ENCODE measurements around the gene IGFBP6.

DNA sequence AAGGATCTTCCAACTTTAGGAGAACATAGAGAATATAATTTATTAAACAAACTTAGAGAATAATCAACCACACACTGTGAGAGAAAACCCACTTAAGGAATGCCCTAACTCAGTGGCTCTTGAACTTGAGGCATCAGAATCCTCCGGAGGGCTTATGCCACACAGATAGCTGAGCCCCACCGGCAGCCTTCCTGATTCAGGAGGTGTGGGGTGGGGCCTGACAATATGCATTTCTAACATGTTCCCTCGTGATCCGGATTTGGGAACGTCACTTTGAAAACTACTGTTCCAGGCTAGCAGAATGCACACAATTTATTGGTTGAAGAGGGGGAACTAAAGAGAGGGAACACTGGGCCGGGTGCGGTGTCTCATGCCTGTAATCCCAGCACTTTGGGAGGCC lies 3.8 kb downstream of the IGFBP6 start:
- TF ChIP-seq, protein P1, sequence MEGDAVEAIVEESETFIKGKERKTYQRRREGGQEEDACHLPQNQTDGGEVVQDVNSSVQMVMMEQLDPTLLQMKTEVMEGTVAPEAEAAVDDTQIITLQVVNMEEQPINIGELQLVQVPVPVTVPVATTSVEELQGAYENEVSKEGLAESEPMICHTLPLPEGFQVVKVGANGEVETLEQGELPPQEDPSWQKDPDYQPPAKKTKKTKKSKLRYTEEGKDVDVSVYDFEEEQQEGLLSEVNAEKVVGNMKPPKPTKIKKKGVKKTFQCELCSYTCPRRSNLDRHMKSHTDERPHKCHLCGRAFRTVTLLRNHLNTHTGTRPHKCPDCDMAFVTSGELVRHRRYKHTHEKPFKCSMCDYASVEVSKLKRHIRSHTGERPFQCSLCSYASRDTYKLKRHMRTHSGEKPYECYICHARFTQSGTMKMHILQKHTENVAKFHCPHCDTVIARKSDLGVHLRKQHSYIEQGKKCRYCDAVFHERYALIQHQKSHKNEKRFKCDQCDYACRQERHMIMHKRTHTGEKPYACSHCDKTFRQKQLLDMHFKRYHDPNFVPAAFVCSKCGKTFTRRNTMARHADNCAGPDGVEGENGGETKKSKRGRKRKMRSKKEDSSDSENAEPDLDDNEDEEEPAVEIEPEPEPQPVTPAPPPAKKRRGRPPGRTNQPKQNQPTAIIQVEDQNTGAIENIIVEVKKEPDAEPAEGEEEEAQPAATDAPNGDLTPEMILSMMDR (IDR thresholded peaks at IDR 0.05), result no peak
- no peak for TF ChIP-seq EZH2 (IDR thresholded peaks at IDR 0.05; ENCODE audit: borderline replicate concordance, insufficient read depth, low read depth, low read length, poor library complexity, severe bottlenecking)

All from B cell (primary cell).